GM21723 (cell line): ENCODE results near the gene PBXIP1.
A peak's percentile ranks its signal among the peaks of the same experiment; 100 is the strongest.

Source experiments
- ATAC-seq: cut with Tn5 transposase; IDR thresholded peaks from one replicate; pipeline ENCODE4 v1.9.1; 2021; ENCODE audit warnings: mild to moderate bottlenecking, moderate library complexity; ENCODE audit not compliant: unreplicated experiment

PBXIP1 gene, protein sequence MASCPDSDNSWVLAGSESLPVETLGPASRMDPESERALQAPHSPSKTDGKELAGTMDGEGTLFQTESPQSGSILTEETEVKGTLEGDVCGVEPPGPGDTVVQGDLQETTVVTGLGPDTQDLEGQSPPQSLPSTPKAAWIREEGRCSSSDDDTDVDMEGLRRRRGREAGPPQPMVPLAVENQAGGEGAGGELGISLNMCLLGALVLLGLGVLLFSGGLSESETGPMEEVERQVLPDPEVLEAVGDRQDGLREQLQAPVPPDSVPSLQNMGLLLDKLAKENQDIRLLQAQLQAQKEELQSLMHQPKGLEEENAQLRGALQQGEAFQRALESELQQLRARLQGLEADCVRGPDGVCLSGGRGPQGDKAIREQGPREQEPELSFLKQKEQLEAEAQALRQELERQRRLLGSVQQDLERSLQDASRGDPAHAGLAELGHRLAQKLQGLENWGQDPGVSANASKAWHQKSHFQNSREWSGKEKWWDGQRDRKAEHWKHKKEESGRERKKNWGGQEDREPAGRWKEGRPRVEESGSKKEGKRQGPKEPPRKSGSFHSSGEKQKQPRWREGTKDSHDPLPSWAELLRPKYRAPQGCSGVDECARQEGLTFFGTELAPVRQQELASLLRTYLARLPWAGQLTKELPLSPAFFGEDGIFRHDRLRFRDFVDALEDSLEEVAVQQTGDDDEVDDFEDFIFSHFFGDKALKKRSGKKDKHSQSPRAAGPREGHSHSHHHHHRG

GRCh38 chr1:154955718-154956543, at the start of gene PBXIP1:
TSS of gene PBXIP1 (minus strand) at chr1:154956099. CDS start at chr1:154953721, 2,378 bp downstream.
- peak; percentile 60 for ATAC-seq

DNA sequence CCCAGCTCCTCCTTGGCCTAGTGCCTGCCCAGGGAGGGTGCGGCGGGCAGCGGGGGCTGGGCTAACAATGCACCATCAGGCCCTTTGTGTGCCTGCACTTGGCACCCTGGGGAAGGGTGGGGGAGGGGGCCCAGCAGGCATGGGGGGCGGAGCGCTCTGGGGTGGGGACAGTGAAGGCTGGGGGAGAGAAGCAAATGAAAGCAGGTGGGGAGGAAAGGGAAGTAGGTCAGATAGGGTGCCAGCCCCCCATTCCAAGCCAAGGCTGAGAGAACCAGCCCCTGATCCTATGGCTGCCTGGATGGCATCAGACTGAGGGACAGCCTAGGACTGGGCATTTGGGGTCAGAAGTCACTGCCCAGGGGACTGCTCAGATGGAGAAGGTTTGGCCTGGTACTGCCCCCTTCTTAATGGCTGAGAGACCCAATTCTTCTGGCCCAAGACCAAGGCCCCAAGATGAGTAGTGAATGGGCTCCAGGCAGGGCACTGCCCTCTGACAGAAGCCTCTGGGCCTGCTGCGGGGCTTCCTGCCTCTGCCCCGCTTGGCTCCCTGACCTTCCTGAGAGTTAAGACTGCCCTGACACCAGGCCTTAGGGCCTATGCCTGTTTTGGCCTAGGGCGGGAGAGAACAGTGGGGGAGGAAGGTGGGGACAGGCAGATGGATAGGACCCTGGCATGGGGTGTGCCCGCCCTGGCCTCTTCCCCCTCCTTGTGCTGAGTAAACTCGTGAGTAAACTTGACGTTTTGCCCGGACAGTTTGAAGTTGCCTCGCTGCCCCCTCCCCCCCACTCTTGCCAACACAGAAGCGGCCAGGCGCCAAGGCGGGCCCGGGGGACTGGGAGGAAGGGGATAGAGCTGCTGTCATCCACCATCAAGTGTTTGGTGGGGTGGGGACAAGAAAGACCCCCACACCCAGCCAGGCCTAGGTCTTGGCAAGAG, 49.4 kb upstream of the PBXIP1 start:
- ATAC-seq = no peak

DNA sequence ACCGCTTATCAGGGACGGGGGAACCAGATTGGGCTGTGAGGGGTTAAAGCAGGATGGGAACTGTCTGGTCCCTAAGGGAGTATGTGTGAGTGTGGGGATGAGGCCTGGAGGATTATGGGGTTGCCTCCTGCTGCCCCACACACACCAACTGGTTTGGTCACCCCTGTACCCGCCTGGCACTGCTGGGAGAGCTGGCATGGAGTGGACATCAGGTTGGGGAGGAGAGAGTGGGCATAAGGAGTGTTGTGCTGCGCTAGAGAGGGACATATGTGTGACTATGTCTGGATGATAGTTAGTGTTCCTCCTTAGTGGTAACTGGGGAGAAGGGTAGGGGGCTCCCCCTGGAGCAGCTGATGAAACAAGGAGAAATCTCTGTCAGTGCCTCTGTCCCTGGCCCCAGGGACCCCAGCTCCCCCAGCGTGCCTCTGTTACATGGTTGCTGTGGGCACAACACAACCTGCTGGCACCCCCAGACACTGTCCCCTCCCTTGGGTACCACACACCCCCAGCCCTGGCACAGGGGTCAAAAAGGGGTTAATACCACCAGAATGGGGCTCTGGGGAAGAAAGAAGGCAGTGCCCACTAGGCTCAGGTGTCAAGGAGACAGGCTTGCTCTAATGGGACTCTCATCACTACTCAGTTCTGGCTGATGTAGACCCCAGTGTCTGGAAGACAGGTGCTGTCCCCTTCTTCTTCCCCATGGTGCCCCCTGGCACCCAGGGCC, 48.6 kb upstream of the PBXIP1 start:
- ATAC-seq = no peak

DNA sequence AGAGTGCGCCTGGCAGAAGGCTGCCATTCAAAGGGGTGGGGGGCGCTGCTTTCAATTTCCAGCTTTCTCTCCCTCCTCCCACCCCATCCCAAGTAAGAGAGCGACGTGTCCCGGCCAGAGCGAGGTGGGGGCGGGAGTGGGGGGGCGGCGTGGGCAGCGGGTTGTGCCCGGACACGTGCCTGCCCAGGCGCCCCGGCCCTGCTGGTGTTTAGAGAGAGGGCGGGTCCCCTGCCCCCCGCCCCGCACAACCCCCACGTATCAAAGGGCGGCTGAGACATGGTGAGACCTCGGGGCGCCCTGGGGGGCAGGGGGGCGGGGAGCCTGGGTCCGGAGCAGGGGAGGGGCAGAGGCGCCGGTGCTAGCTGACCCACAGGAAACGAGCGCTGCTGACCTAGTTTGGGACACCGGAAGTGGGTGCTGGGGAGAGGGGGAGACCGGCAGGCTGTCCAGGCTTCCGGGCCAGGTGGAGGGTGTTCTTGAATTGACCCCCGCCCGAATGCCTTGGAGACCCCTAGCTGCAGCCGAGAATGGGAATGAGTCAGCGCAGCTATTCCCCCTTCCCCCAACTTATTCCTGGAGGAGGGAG, 48.0 kb upstream of the PBXIP1 start:
- ATAC-seq = no peak

GRCh38 chr1:155003227-155003765, 47.4 kb upstream of the PBXIP1 start:
- ATAC-seq = no peak

- peak; percentile 3 for ATAC-seq
Measured at GRCh38 chr1:155002464-155003226, 46.7 kb upstream of the PBXIP1 start, which contains the start of gene ZBTB7B. TSS of gene ZBTB7B (plus strand) at chr1:155002802. CDS start at chr1:155014661, 11,859 bp downstream.

DNA sequence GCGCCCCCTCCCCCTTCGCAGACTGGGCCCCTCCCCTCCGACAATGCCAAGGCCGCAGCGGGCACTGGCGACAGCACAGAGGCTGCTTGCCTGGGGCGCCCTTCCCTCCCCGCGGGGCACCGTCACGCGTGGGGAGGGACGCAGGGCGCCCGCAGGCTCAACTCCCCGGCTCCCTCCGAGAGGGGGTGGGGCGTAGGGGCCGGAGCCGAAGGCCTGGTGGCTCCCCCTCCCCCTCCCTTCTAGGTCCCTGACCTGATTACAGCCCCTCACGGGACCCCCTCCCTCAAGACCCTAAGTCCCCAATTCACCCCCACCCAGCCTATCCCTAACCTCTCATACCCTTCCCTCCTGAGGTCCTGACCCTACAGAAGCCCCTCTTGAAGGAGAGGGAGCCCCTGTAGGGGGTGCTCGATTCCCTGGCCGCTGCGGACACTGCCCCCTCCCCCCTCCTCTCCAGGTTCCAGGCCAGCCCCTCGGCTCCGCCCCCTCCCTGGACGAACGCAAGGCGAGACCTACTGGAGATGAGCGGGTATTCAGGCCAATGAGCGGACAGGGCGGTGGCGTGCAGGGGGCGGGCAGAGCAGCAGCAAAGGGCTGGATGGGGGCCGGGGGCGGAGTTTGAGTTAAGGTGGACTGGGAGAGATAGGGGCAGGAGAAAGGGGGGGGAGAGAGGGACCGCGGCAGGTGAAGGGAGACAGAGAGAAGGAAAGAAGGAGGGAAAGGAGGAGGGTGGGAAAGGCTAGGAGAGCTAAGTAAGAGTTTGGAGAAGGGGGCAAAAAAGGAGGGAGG, 46.0 kb upstream of the PBXIP1 start:
- ATAC-seq = peak; percentile 46

DNA sequence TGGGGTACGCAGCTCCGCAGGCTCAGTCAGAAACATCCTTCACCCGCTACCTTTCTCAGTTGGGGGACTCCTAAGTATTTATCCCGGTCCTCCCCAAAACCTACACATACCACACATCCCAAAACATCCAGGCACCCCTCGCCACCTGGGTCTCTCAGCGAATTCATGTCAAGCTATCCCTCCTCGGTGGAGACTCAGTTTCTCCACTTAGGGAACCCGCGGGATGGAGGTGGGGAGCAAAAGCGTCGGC, 45.5 kb upstream of the PBXIP1 start:
- no peak for ATAC-seq

DNA sequence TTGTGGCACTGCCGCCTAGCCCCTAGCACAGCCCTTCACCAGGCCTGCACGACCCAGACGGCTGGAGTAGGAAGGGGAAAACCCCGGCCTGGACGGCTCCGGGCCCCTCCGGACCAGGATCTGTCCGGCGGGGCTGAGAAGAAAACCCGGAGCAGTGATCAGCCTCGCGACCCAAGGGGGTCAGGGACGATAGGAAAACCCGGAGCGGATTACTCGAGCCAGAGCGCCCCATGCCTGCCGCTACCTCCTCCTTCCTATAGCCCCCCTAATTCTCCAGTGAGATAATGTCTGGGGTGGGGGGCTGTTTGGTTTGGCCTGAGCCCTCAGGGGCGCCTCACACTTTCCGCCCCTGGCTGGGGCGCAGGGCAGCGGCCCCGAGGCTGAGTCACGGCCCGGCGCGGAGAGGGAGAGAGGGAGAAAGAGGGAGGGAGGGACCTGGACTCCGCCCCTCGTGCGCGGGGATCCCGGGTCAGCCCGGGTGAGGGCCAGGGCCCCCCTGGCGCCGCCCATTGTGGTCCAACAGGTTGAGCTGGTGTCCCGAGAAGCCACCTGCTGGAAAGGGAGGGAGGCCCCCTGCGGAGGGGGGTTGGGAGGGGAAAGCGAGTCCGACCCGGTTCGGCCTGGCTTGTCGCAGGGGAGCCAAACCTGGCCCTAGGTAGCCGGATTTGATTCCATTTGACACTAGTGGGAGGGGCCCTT, 45.0 kb upstream of the PBXIP1 start:
- peak; percentile 40 for ATAC-seq

DNA sequence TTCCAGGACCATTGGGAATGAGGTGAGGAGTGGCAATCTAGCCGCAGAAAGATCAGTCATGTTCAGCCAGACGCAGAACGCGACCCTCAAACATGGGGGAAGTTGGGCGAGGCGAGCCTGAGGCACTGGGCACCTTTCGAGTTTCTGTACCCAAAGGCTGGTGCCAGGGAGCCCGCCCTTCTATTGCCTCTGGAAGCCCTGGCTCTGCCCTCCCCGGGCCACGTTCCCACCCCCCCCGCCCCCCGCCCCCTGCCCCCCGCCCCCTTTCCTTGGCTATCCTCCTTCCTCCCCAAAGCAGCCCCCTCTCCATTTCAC, 44.5 kb upstream of the PBXIP1 start:
- ATAC-seq = no peak

- no peak for ATAC-seq
Measured at GRCh38 chr1:154999571-155000410, 43.9 kb upstream of the PBXIP1 start.

- no peak for ATAC-seq
Measured at GRCh38 chr1:154998818-154999570, 43.1 kb upstream of the PBXIP1 start.

DNA sequence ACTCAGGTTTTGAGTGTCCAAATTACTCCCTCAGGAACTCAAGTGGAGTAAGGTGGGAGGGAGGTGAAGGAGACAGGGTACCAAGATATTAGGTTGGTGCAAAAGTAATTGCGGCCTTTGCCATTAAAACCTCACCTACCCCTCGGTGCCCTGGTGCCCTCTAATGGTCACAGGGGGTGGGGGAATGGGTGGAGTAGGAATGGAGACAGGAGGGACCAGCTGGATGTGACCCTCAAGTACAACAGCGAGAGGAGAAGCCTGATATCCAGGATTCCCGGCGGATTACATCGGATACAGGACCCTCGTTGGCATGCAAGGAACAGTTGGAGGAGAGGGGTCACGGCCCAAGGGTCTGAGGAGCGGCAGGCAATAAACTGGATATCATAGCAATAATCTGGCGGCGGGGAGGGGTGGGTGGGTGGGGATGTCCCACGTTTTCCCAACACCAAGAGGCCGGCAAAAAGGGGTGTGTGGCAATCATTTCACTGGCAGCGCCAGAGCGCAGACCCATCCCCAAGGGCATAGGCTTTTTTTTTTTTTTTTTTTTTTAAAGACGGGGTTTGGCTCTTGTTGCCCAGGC, 42.4 kb upstream of the PBXIP1 start:
- no peak for ATAC-seq

- ATAC-seq = no peak
Measured at GRCh38 chr1:154996966-154997701, 41.2 kb upstream of the PBXIP1 start.
